ENCODE results near the gene PCSK6.

GRCh38 chr15:101432982-101433381 is 56.5 kb downstream of the PCSK6 start:
- TF ChIP-seq CTCF (IDR thresholded peaks at IDR 0.05) (no peak), REST (IDR thresholded peaks at IDR 0.05; ENCODE audit: insufficient read depth in 1 of 2, low read depth in 2 of 2, low read length in 1 of 2) (no peak), POLR2AphosphoS5 (IDR thresholded peaks at IDR 0.05; ENCODE audit: low read depth, low read length) (no peak)

Measured in Panc1 (cell line).